Neural cell (in vitro differentiated cells): ENCODE data around the gene CBX6.

Source experiments
- TAF1 ChIP-seq: IDR thresholded peaks from 2 replicates; pipeline ENCODE4 v1.6.1; 2012; ENCODE audit warnings: low read depth
- TF ChIP-seq, protein P1 (sequence below): fragments of 450-650 bp; IDR thresholded peaks from 2 replicates; pipeline ENCODE4 v1.5.1; 2014; ENCODE audit warnings: antibody characterized with exemption, mild to moderate bottlenecking, moderate library complexity; ENCODE audit not compliant: poor library complexity, severe bottlenecking

DNA sequence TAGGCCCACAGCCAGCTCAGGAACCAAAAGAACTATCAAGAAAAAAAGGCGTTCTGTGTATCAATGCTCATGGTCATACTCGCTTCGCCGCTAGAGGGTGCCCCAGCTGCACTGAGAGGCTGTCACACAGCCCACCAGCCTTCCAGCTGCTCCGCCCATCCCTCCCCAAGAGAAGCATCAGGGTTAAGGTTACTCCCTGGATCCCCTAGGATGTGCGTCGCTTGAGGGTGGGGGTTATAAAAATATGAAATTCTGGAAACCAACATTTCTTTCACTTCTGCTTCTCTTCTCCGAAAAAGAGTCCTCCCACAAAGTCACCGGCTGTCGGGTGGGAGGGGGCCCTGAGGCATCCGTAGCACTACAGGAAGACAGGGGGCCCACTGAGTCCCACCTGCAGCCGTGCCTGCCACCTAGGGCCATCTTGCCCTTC is 1.7 kb downstream of the CBX6 start:
- TF ChIP-seq, protein P1, sequence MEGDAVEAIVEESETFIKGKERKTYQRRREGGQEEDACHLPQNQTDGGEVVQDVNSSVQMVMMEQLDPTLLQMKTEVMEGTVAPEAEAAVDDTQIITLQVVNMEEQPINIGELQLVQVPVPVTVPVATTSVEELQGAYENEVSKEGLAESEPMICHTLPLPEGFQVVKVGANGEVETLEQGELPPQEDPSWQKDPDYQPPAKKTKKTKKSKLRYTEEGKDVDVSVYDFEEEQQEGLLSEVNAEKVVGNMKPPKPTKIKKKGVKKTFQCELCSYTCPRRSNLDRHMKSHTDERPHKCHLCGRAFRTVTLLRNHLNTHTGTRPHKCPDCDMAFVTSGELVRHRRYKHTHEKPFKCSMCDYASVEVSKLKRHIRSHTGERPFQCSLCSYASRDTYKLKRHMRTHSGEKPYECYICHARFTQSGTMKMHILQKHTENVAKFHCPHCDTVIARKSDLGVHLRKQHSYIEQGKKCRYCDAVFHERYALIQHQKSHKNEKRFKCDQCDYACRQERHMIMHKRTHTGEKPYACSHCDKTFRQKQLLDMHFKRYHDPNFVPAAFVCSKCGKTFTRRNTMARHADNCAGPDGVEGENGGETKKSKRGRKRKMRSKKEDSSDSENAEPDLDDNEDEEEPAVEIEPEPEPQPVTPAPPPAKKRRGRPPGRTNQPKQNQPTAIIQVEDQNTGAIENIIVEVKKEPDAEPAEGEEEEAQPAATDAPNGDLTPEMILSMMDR = peak; percentile 93
- TF ChIP-seq TAF1 = no peak
